Astrocyte (in vitro differentiated cells and primary cell): Measurements from ENCODE around the gene TMEM87B.

Experiments
- CTCF ChIP-seq: IDR thresholded peaks from 2 replicates; pipeline ENCODE4 v1.5.1; 2011; ENCODE audit warnings: low read depth, mild to moderate bottlenecking, inconsistent platforms, low read length, moderate library complexity; ENCODE audit not compliant: insufficient read depth
- EZH2 ChIP-seq: IDR thresholded peaks from 2 replicates; pipeline ENCODE4 v1.6.1; 2012; ENCODE audit warnings: mild to moderate bottlenecking, low read length, inconsistent platforms; ENCODE audit not compliant: insufficient read depth

- TF ChIP-seq CTCF (no peak), EZH2 (no peak)
These were observed 97.6 kb downstream of the TMEM87B start for GRCh38 chr2:112152476-112153178.
